ENCODE data around the gene IMPA2. TPM values are rescaled to one million over a fixed set of nuclear protein-coding genes. Genes with fewer than 3 reads are reported as not detected.

Gene IMPA2
- 54.2 TPM for total RNA-seq
- long read RNA-seq, transcript IMPA2-201 (8 exons, 1,534 nt), result major isoform, 92 of 114 reads
- long read RNA-seq, partial matches to known transcripts, result 0 of 114 reads
- long read RNA-seq, other reads (novel, unspliced or antisense), result 18 of 114 reads

- ATAC-seq (peak in 1 of 2 donors; percentile 91), DNase-seq (no peak)
- H3K36me3 ChIP-seq, result no peaks in the 10 kb centered on the region
- intact Hi-C loops (cut with DNase I), result no loop called here
- no peaks in the 10 kb centered on the region for H3K27me3 ChIP-seq (ENCODE audit: low read depth)
- H3K27ac ChIP-seq, result peak within 1 kb of the TSS; percentile 99
- H3K9me3 ChIP-seq, result no peaks in the 10 kb centered on the region
- H3K4me1 ChIP-seq, result peaks cover 49% of the 10 kb centered on the region
- peak within 1 kb of the TSS; percentile 83 for H3K4me3 ChIP-seq
- no peak for TF ChIP-seq CTCF (IDR thresholded peaks at IDR 0.05)
Measured at GRCh38 chr18:11981192-11981542, at the start of gene IMPA2. Gene IMPA2 (plus strand): TSS chr18:11981507. CDS start chr18:11981670, 163 bp downstream.

GRCh38 chr18:11932393-11932792 is 48.9 kb upstream of the IMPA2 start:
- ATAC-seq (no peak), DNase-seq (no peak)
- Histone ChIP-seq H3K27ac (no peak overlapping the region), H3K4me1 (no peaks in the 10 kb centered on the region), H3K27me3 (ENCODE audit: low read depth) (no peaks in the 10 kb centered on the region), H3K36me3 (no peaks in the 10 kb centered on the region), H3K9me3 (no peaks in the 10 kb centered on the region), H3K4me3 (no peak overlapping the region)
- TF ChIP-seq CTCF (IDR thresholded peaks at IDR 0.05), result no peak
- intact Hi-C loops (cut with DNase I), result no loop called here

- ATAC-seq, result peak; percentile 80 to 89
- peak; percentile 77 for DNase-seq
Measured at GRCh38 chr18:11937874-11938478, 43.3 kb upstream of the IMPA2 start.

GRCh38 chr18:11940956-11941355 is 40.4 kb upstream of the IMPA2 start:
- ATAC-seq (no peak), DNase-seq (no peak)
- intact Hi-C loops (cut with DNase I), result no loop called here
- TF ChIP-seq CTCF (IDR thresholded peaks at IDR 0.05), result no peak
- Histone ChIP-seq H3K4me3 (no peak overlapping the region), H3K36me3 (no peaks in the 10 kb centered on the region), H3K27me3 (ENCODE audit: low read depth) (no peaks in the 10 kb centered on the region), H3K27ac (no peak overlapping the region), H3K9me3 (no peaks in the 10 kb centered on the region), H3K4me1 (peaks cover 10% of the 10 kb centered on the region)

More at GRCh38 chr18:11937874-11938478, 43.3 kb upstream of the IMPA2 start:
- no peak overlapping the region for H3K27ac ChIP-seq
- peak; percentile 79 for TF ChIP-seq CTCF (IDR thresholded peaks at IDR 0.05)
- no peaks in the 10 kb centered on the region for H3K27me3 ChIP-seq (ENCODE audit: low read depth)
- no peaks in the 10 kb centered on the region for H3K9me3 ChIP-seq
- intact Hi-C loops (cut with DNase I), result loop anchor here (5.0 kb wide), 1 partner anchor 59 kb away; no protein-coding TSS in a partner anchor
- H3K4me1 ChIP-seq, result peaks cover 5% of the 10 kb centered on the region
- no peaks in the 10 kb centered on the region for H3K36me3 ChIP-seq
- no peak overlapping the region for H3K4me3 ChIP-seq

- H3K27ac ChIP-seq, result no peak overlapping the region
- intact Hi-C loops (cut with DNase I), result no loop called here
- no peaks in the 10 kb centered on the region for H3K36me3 ChIP-seq
- H3K4me3 ChIP-seq, result no peak overlapping the region
- no peaks in the 10 kb centered on the region for H3K9me3 ChIP-seq
- no peak for TF ChIP-seq CTCF (IDR thresholded peaks at IDR 0.05)
- H3K27me3 ChIP-seq (ENCODE audit: low read depth), result no peaks in the 10 kb centered on the region
- no peak for DNase-seq
- no peak for ATAC-seq
- H3K4me1 ChIP-seq, result peaks cover 28% of the 10 kb centered on the region
Measured at GRCh38 chr18:11943551-11943950, 37.8 kb upstream of the IMPA2 start.
